ENCODE measurements around the gene GPHB5.

The GPHB5 gene

GRCh38 chr14:63277591-63278183 lies 41.0 kb downstream of the GPHB5 start:
- Histone ChIP-seq H3K27me3 (ENCODE audit: control insufficient read depth in 1 of 2, insufficient read depth in 2 of 2, low read length in 2 of 2) (no peaks in the 10 kb centered on the region), H3K9ac (ENCODE audit: low read depth in 1 of 2, low read length in 2 of 2) (no peak overlapping the region), H3K4me3 (ENCODE audit: low read depth in 1 of 2, low read length in 2 of 2) (no peak overlapping the region), H3K27ac (ENCODE audit: low read depth, low read length) (no peak overlapping the region), H3K9me3 (ENCODE audit: control insufficient read depth in 1 of 2, low read length in 2 of 2) (no peaks in the 10 kb centered on the region), H3K36me3 (ENCODE audit: control insufficient read depth in 1 of 2, insufficient read depth in 2 of 2, low read length in 2 of 2) (no peaks in the 10 kb centered on the region), H3K4me1 (ENCODE audit: control insufficient read depth in 1 of 2, insufficient read depth in 2 of 2, low read length in 2 of 2) (no peaks in the 10 kb centered on the region)

- H3K9me3 ChIP-seq (ENCODE audit: control insufficient read depth in 1 of 2, low read length in 2 of 2) = no peaks in the 10 kb centered on the region
- no peak overlapping the region for H3K9ac ChIP-seq (ENCODE audit: low read depth in 1 of 2, low read length in 2 of 2)
- H3K27ac ChIP-seq (ENCODE audit: low read depth, low read length) = no peak overlapping the region
- H3K27me3 ChIP-seq (ENCODE audit: control insufficient read depth in 1 of 2, insufficient read depth in 2 of 2, low read length in 2 of 2) = no peaks in the 10 kb centered on the region
- H3K4me3 ChIP-seq (ENCODE audit: low read depth in 1 of 2, low read length in 2 of 2) = no peak overlapping the region
- no peaks in the 10 kb centered on the region for H3K36me3 ChIP-seq (ENCODE audit: control insufficient read depth in 1 of 2, insufficient read depth in 2 of 2, low read length in 2 of 2)
- H3K4me1 ChIP-seq (ENCODE audit: control insufficient read depth in 1 of 2, insufficient read depth in 2 of 2, low read length in 2 of 2) = no peaks in the 10 kb centered on the region
These were observed 42.0 kb downstream of the GPHB5 start for GRCh38 chr14:63276492-63277342.

GRCh38 chr14:63276016-63276415 lies 42.7 kb downstream of the GPHB5 start:
- H3K9ac ChIP-seq (ENCODE audit: low read depth in 1 of 2, low read length in 2 of 2) = no peak overlapping the region
- no peaks in the 10 kb centered on the region for H3K27me3 ChIP-seq (ENCODE audit: control insufficient read depth in 1 of 2, insufficient read depth in 2 of 2, low read length in 2 of 2)
- H3K27ac ChIP-seq (ENCODE audit: low read depth, low read length) = no peak overlapping the region
- no peak overlapping the region for H3K4me3 ChIP-seq (ENCODE audit: low read depth in 1 of 2, low read length in 2 of 2)
- H3K36me3 ChIP-seq (ENCODE audit: control insufficient read depth in 1 of 2, insufficient read depth in 2 of 2, low read length in 2 of 2) = no peaks in the 10 kb centered on the region
- H3K4me1 ChIP-seq (ENCODE audit: control insufficient read depth in 1 of 2, insufficient read depth in 2 of 2, low read length in 2 of 2) = no peaks in the 10 kb centered on the region
- no peaks in the 10 kb centered on the region for H3K9me3 ChIP-seq (ENCODE audit: control insufficient read depth in 1 of 2, low read length in 2 of 2)

- Histone ChIP-seq H3K27ac (ENCODE audit: low read depth, low read length) (no peak overlapping the region), H3K4me1 (ENCODE audit: control insufficient read depth in 1 of 2, insufficient read depth in 2 of 2, low read length in 2 of 2) (no peaks in the 10 kb centered on the region), H3K4me3 (ENCODE audit: low read depth in 1 of 2, low read length in 2 of 2) (no peak overlapping the region), H3K9me3 (ENCODE audit: control insufficient read depth in 1 of 2, low read length in 2 of 2) (no peaks in the 10 kb centered on the region), H3K9ac (ENCODE audit: low read depth in 1 of 2, low read length in 2 of 2) (no peak overlapping the region), H3K27me3 (ENCODE audit: control insufficient read depth in 1 of 2, insufficient read depth in 2 of 2, low read length in 2 of 2) (no peaks in the 10 kb centered on the region), H3K36me3 (ENCODE audit: control insufficient read depth in 1 of 2, insufficient read depth in 2 of 2, low read length in 2 of 2) (no peaks in the 10 kb centered on the region)
These were observed 43.1 kb downstream of the GPHB5 start for GRCh38 chr14:63275611-63276010.

- no peaks in the 10 kb centered on the region for H3K36me3 ChIP-seq (ENCODE audit: control insufficient read depth in 1 of 2, insufficient read depth in 2 of 2, low read length in 2 of 2)
- no peaks in the 10 kb centered on the region for H3K4me1 ChIP-seq (ENCODE audit: control insufficient read depth in 1 of 2, insufficient read depth in 2 of 2, low read length in 2 of 2)
- H3K4me3 ChIP-seq (ENCODE audit: low read depth in 1 of 2, low read length in 2 of 2) = no peak overlapping the region
- H3K27me3 ChIP-seq (ENCODE audit: control insufficient read depth in 1 of 2, insufficient read depth in 2 of 2, low read length in 2 of 2) = no peaks in the 10 kb centered on the region
- no peaks in the 10 kb centered on the region for H3K9me3 ChIP-seq (ENCODE audit: control insufficient read depth in 1 of 2, low read length in 2 of 2)
- H3K27ac ChIP-seq (ENCODE audit: low read depth, low read length) = no peak overlapping the region
- H3K9ac ChIP-seq (ENCODE audit: low read depth in 1 of 2, low read length in 2 of 2) = no peak overlapping the region
These were observed 44.7 kb downstream of the GPHB5 start for GRCh38 chr14:63273717-63274655.

- H3K27me3 ChIP-seq (ENCODE audit: control insufficient read depth in 1 of 2, insufficient read depth in 2 of 2, low read length in 2 of 2) = no peaks in the 10 kb centered on the region
- H3K4me3 ChIP-seq (ENCODE audit: low read depth in 1 of 2, low read length in 2 of 2) = no peak overlapping the region
- H3K9ac ChIP-seq (ENCODE audit: low read depth in 1 of 2, low read length in 2 of 2) = no peak overlapping the region
- no peak overlapping the region for H3K27ac ChIP-seq (ENCODE audit: low read depth, low read length)
- no peaks in the 10 kb centered on the region for H3K36me3 ChIP-seq (ENCODE audit: control insufficient read depth in 1 of 2, insufficient read depth in 2 of 2, low read length in 2 of 2)
- no peaks in the 10 kb centered on the region for H3K4me1 ChIP-seq (ENCODE audit: control insufficient read depth in 1 of 2, insufficient read depth in 2 of 2, low read length in 2 of 2)
- no peaks in the 10 kb centered on the region for H3K9me3 ChIP-seq (ENCODE audit: control insufficient read depth in 1 of 2, low read length in 2 of 2)
These were observed 45.6 kb downstream of the GPHB5 start for GRCh38 chr14:63273129-63273528.

- Histone ChIP-seq H3K4me3 (ENCODE audit: low read depth in 1 of 2, low read length in 2 of 2) (no peak overlapping the region), H3K4me1 (ENCODE audit: control insufficient read depth in 1 of 2, insufficient read depth in 2 of 2, low read length in 2 of 2) (no peaks in the 10 kb centered on the region), H3K9me3 (ENCODE audit: control insufficient read depth in 1 of 2, low read length in 2 of 2) (no peaks in the 10 kb centered on the region), H3K27ac (ENCODE audit: low read depth, low read length) (no peak overlapping the region), H3K36me3 (ENCODE audit: control insufficient read depth in 1 of 2, insufficient read depth in 2 of 2, low read length in 2 of 2) (no peaks in the 10 kb centered on the region), H3K9ac (ENCODE audit: low read depth in 1 of 2, low read length in 2 of 2) (no peak overlapping the region), H3K27me3 (ENCODE audit: control insufficient read depth in 1 of 2, insufficient read depth in 2 of 2, low read length in 2 of 2) (no peaks in the 10 kb centered on the region)
These were observed 49.0 kb downstream of the GPHB5 start for GRCh38 chr14:63269561-63270225.

- H3K9ac ChIP-seq (ENCODE audit: low read depth in 1 of 2, low read length in 2 of 2) = no peak overlapping the region
- H3K27ac ChIP-seq (ENCODE audit: low read depth, low read length) = no peak overlapping the region
- H3K9me3 ChIP-seq (ENCODE audit: control insufficient read depth in 1 of 2, low read length in 2 of 2) = no peaks in the 10 kb centered on the region
- no peak overlapping the region for H3K4me3 ChIP-seq (ENCODE audit: low read depth in 1 of 2, low read length in 2 of 2)
- H3K36me3 ChIP-seq (ENCODE audit: control insufficient read depth in 1 of 2, insufficient read depth in 2 of 2, low read length in 2 of 2) = no peaks in the 10 kb centered on the region
- H3K4me1 ChIP-seq (ENCODE audit: control insufficient read depth in 1 of 2, insufficient read depth in 2 of 2, low read length in 2 of 2) = no peaks in the 10 kb centered on the region
- no peaks in the 10 kb centered on the region for H3K27me3 ChIP-seq (ENCODE audit: control insufficient read depth in 1 of 2, insufficient read depth in 2 of 2, low read length in 2 of 2)
These were observed 50.0 kb downstream of the GPHB5 start for GRCh38 chr14:63268771-63269170.

GRCh38 chr14:63267171-63267570 lies 51.6 kb downstream of the GPHB5 start:
- Histone ChIP-seq H3K4me1 (ENCODE audit: control insufficient read depth in 1 of 2, insufficient read depth in 2 of 2, low read length in 2 of 2) (no peaks in the 10 kb centered on the region), H3K36me3 (ENCODE audit: control insufficient read depth in 1 of 2, insufficient read depth in 2 of 2, low read length in 2 of 2) (no peaks in the 10 kb centered on the region), H3K9me3 (ENCODE audit: control insufficient read depth in 1 of 2, low read length in 2 of 2) (no peaks in the 10 kb centered on the region), H3K4me3 (ENCODE audit: low read depth in 1 of 2, low read length in 2 of 2) (no peak overlapping the region), H3K27me3 (ENCODE audit: control insufficient read depth in 1 of 2, insufficient read depth in 2 of 2, low read length in 2 of 2) (no peaks in the 10 kb centered on the region), H3K27ac (ENCODE audit: low read depth, low read length) (no peak overlapping the region), H3K9ac (ENCODE audit: low read depth in 1 of 2, low read length in 2 of 2) (no peak overlapping the region)

All from duodenal mucosa (tissue), 2 donors.